Keratinocyte (primary cell): Measurements from ENCODE around the gene PDE11A. TPM values are rescaled to one million over a fixed set of nuclear protein-coding genes. Genes with fewer than 3 reads are reported as not detected.

ENCODE experiments used
- DNase-seq: peaks from one replicate; pipeline ENCODE4 v3.0.0-alpha.2; 2011; ENCODE audit warnings: low read depth, missing footprints, low spot score
- FAIRE-seq: peaks from 2 replicates; lab custom pipeline; 2011; peaks lifted over from hg19 to GRCh38; lab: Jason Lieb, UNC
- H2AFZ ChIP-seq: 2 replicates; pipeline ENCODE4 v1.6.0; 2012; ENCODE audit warnings: low read length, control low read depth, inconsistent platforms; ENCODE audit not compliant: control insufficient read depth
- H3K27ac ChIP-seq: 2 replicates; pipeline ENCODE4 v1.5.1; 2011; ENCODE audit warnings: low read length; ENCODE audit not compliant: control insufficient read depth, insufficient read depth
- H3K27me3 ChIP-seq: 3 replicates; pipeline ENCODE4 v1.6.0; 2011; ENCODE audit warnings: low read length; ENCODE audit not compliant: control insufficient read depth, insufficient read depth; ENCODE audit errors: extremely low read depth
- H3K36me3 ChIP-seq, 2 experiments: 2 replicates in 1 of 2; 3 replicates in 1 of 2; pipeline ENCODE4 v1.5.1; 2011; ENCODE audit warnings: low read length in 2 of 2, mild to moderate bottlenecking in 1 of 2; ENCODE audit not compliant: control insufficient read depth in 2 of 2, insufficient read depth in 2 of 2; ENCODE audit errors: extremely low read depth in 1 of 2
- H3K4me1 ChIP-seq: 3 replicates; pipeline ENCODE4 v1.5.1; 2011; ENCODE audit warnings: low read length; ENCODE audit not compliant: control insufficient read depth, insufficient read depth; ENCODE audit errors: extremely low read depth
- H3K4me2 ChIP-seq: 3 replicates; pipeline ENCODE4 v1.6.0; 2011; ENCODE audit warnings: low read depth, low read length; ENCODE audit not compliant: control insufficient read depth, insufficient read depth; ENCODE audit errors: extremely low read depth
- H3K4me3 ChIP-seq, 3 experiments: fragments of 200-600 bp in 1 of 3; sonication (generic) in 1 of 3; 2 replicates in 2 of 3; 3 replicates in 1 of 3; pipeline ENCODE4 v1.5.1; 2011 to 2016; ENCODE audit warnings: low read length in 3 of 3, mild to moderate bottlenecking in 3 of 3, control low read depth in 2 of 3, inconsistent platforms in 1 of 3, low read depth in 1 of 3, mixed read lengths in 1 of 3, mixed run types in 1 of 3, moderate library complexity in 1 of 3; ENCODE audit not compliant: control insufficient read depth in 2 of 3, insufficient read depth in 2 of 3; ENCODE audit errors: extremely low read depth in 1 of 3
- H3K79me2 ChIP-seq: 2 replicates; pipeline ENCODE4 v1.6.0; 2012; ENCODE audit warnings: low read length; ENCODE audit not compliant: control insufficient read depth, insufficient read depth
- H3K9ac ChIP-seq: 3 replicates; pipeline ENCODE4 v1.6.0; 2011; ENCODE audit warnings: low read length; ENCODE audit not compliant: control insufficient read depth, insufficient read depth; ENCODE audit errors: extremely low read depth
- H3K9me1 ChIP-seq: 3 replicates; pipeline ENCODE4 v1.6.0; 2011; ENCODE audit warnings: low read length; ENCODE audit not compliant: control insufficient read depth, insufficient read depth; ENCODE audit errors: extremely low read depth
- H3K9me3 ChIP-seq: 2 replicates; pipeline ENCODE4 v1.5.1; 2012; ENCODE audit warnings: low read depth, low read length; ENCODE audit not compliant: control insufficient read depth
- H4K20me1 ChIP-seq: 3 replicates; pipeline ENCODE4 v1.6.0; 2011; ENCODE audit warnings: low read length; ENCODE audit not compliant: control insufficient read depth, insufficient read depth; ENCODE audit errors: extremely low read depth
- EZH2 ChIP-seq: IDR thresholded peaks from one replicate; pipeline ENCODE4 v1.6.1; 2012; ENCODE audit warnings: inconsistent platforms, mild to moderate bottlenecking, low read length, moderate library complexity
- dilution Hi-C: fragments of 300-500 bp; cut with MboI; formaldehyde crosslinking; loops from one replicate; pipeline ENCODE4 v1.7.0; 2020; ENCODE audit warnings: low sequenced_read_pairs; ENCODE audit not compliant: extremely low pct_ligation_motif_present
- polyA plus RNA-seq, 5 experiments: library from polyadenylated mRNA; depleted of rRNA in 3 of 5; stranded (reverse) in 3 of 5; stranded (forward) in 1 of 5; unstranded in 1 of 5; fragments of >200 nt; gene quantifications; 1 replicate in 1 of 5; 2 replicates in 3 of 5; 3 replicates in 1 of 5; pipeline versions ENCODE4 v1.2.1 to v1.2.3, GENCODE V29; 2011 to 2012; ENCODE audit warnings: missing spikeins in 2 of 5, low read depth in 1 of 5, low replicate concordance in 1 of 5
- TF ChIP-seq, protein P1 (sequence below), 3 experiments: IDR thresholded peaks in 1 of 3; conservative IDR thresholded peaks in 1 of 3; optimal IDR thresholded peaks in 1 of 3; 2 replicates in 2 of 3; 3 replicates in 1 of 3; pipeline versions ENCODE3 to v1.5.1; 2011; ENCODE audit warnings: low read length in 3 of 3, mild to moderate bottlenecking in 3 of 3, moderate library complexity in 2 of 3, control low read depth in 1 of 3, inconsistent platforms in 1 of 3; ENCODE audit not compliant: insufficient read depth in 2 of 3; ENCODE audit errors: extremely low read depth in 1 of 3

Gene PDE11A
- polyA plus RNA-seq, 1 donor (not counting 4 experiments of a cell fraction or from before 2014, with no cell fraction given): 0.01 TPM

DNA sequence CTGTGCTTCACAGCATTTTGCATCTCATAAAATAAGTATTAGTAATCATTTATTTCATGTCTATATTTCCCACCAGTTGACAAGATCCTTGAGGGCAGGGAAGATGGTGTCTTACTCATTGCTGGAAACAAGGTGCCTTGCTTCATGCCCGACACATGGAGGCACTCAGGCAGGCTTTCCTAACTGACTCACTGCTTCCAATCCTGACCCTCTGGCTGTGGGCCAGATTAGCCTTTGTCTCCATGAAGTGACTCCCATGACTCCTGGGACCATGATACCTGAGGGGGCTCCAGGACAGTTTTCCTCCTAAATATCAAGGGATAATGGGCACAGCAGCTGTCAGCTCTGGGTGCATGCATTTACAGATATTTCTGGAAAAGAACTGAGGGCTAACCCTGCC lies 405.0 kb downstream of the PDE11A start:
- no peaks in the 10 kb centered on the region for H3K9me1 ChIP-seq
- TF ChIP-seq EZH2: no peak
- TF ChIP-seq, protein P1, sequence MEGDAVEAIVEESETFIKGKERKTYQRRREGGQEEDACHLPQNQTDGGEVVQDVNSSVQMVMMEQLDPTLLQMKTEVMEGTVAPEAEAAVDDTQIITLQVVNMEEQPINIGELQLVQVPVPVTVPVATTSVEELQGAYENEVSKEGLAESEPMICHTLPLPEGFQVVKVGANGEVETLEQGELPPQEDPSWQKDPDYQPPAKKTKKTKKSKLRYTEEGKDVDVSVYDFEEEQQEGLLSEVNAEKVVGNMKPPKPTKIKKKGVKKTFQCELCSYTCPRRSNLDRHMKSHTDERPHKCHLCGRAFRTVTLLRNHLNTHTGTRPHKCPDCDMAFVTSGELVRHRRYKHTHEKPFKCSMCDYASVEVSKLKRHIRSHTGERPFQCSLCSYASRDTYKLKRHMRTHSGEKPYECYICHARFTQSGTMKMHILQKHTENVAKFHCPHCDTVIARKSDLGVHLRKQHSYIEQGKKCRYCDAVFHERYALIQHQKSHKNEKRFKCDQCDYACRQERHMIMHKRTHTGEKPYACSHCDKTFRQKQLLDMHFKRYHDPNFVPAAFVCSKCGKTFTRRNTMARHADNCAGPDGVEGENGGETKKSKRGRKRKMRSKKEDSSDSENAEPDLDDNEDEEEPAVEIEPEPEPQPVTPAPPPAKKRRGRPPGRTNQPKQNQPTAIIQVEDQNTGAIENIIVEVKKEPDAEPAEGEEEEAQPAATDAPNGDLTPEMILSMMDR (optimal IDR thresholded peaks at IDR 0.05 in 1 of 3, IDR thresholded peaks at IDR 0.05 in 1 of 3, conservative IDR thresholded peaks at IDR 0.05 in 1 of 3; ENCODE audit: extremely low read depth in 1 of 3, insufficient read depth in 2 of 3, low read length in 3 of 3): peak in 1 of 3 experiments; percentile 14
- no peaks in the 10 kb centered on the region for H3K9me3 ChIP-seq
- no peak overlapping the region for H3K4me3 ChIP-seq
- dilution Hi-C loops: no loop called here
- H3K4me2 ChIP-seq: no peak overlapping the region
- no peaks in the 10 kb centered on the region for H4K20me1 ChIP-seq
- FAIRE-seq (no peak), DNase-seq (no peak)
- no peaks in the 10 kb centered on the region for H3K79me2 ChIP-seq
- no peaks in the 10 kb centered on the region for H3K4me1 ChIP-seq
- no peaks in the 10 kb centered on the region for H3K36me3 ChIP-seq
- H3K9ac ChIP-seq: no peak overlapping the region
- H3K27me3 ChIP-seq: no peaks in the 10 kb centered on the region
- no peak overlapping the region for H3K27ac ChIP-seq
- H2AFZ ChIP-seq: no peak overlapping the region

DNA sequence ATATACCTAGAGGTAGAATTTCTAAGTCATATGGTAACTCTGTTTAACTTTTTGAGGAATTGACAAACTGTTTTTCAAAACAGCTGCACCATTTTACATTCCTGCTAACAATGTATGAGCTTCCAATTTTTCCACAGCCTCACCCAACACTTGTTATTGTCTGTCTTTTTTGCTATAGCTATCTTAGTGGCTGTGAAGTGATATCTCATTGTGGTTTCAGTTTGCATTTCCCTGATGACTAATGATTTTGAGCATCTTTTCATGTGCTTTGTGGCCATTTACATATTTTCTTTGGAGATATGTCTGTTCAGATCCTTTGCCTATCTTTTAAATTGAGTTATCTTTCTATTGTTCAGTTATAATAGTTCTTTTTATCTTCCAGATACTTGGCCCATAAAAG lies 406.2 kb downstream of the PDE11A start:
- H3K4me1 ChIP-seq: no peaks in the 10 kb centered on the region
- no peak for DNase-seq
- no peak overlapping the region for H2AFZ ChIP-seq
- no peak overlapping the region for H3K9ac ChIP-seq
- FAIRE-seq: no peak
- no peaks in the 10 kb centered on the region for H3K9me3 ChIP-seq
- H3K79me2 ChIP-seq: no peaks in the 10 kb centered on the region
- no peak overlapping the region for H3K4me3 ChIP-seq
- no peaks in the 10 kb centered on the region for H3K27me3 ChIP-seq
- no peaks in the 10 kb centered on the region for H3K36me3 ChIP-seq
- TF ChIP-seq, protein P1 (optimal IDR thresholded peaks at IDR 0.05 in 1 of 3, IDR thresholded peaks at IDR 0.05 in 1 of 3, conservative IDR thresholded peaks at IDR 0.05 in 1 of 3; ENCODE audit: extremely low read depth in 1 of 3, insufficient read depth in 2 of 3, low read length in 3 of 3): no peak
- TF ChIP-seq EZH2: no peak
- H4K20me1 ChIP-seq: no peaks in the 10 kb centered on the region
- no peak overlapping the region for H3K27ac ChIP-seq
- no peak overlapping the region for H3K4me2 ChIP-seq
- dilution Hi-C loops: no loop called here
- H3K9me1 ChIP-seq: no peaks in the 10 kb centered on the region
